ENCODE measurements around the gene AMTN.
"Not testable (repeated sequence)": the region's sequence is repeated elsewhere in the genome, so short reads cannot be mapped to it uniquely, and the experiment has no call there.

Gene AMTN

GRCh38 chr4:70518269-70518668 is at the start of gene AMTN:
TSS of gene AMTN (plus strand) at chr4:70518569. CDS start at chr4:70518778, 209 bp downstream.
- Histone ChIP-seq H3K4me1 (ENCODE audit: insufficient read depth, low read length) (no peaks in the 10 kb centered on the region), H3K36me3 (ENCODE audit: insufficient read depth, low read length) (no peaks in the 10 kb centered on the region), H3K9ac (ENCODE audit: low read depth, low read length) (no peak within 1 kb of the TSS), H3K9me3 (ENCODE audit: control insufficient read depth, insufficient read depth, low read length) (no peaks in the 10 kb centered on the region)

- Histone ChIP-seq H3K9me3 (ENCODE audit: control insufficient read depth, insufficient read depth, low read length) (no peaks in the 10 kb centered on the region), H3K36me3 (ENCODE audit: insufficient read depth, low read length) (no peaks in the 10 kb centered on the region), H3K9ac (ENCODE audit: low read depth, low read length) (no peak within 1 kb of the TSS), H3K4me1 (ENCODE audit: insufficient read depth, low read length) (no peaks in the 10 kb centered on the region)
Observed at GRCh38 chr4:70471897-70472296, 46.5 kb upstream of the AMTN start, which contains the start of gene MUC7. TSS of gene MUC7 (plus strand) at chr4:70472197. CDS start at chr4:70474022, 1,825 bp downstream.

GRCh38 chr4:70473679-70474078 is 44.7 kb upstream of the AMTN start:
- Histone ChIP-seq H3K36me3 (ENCODE audit: insufficient read depth, low read length) (no peaks in the 10 kb centered on the region), H3K4me1 (ENCODE audit: insufficient read depth, low read length) (no peaks in the 10 kb centered on the region), H3K9ac (ENCODE audit: low read depth, low read length) (no peak overlapping the region), H3K9me3 (ENCODE audit: control insufficient read depth, insufficient read depth, low read length) (no peaks in the 10 kb centered on the region)

- Histone ChIP-seq H3K9me3 (ENCODE audit: control insufficient read depth, insufficient read depth, low read length) (no peaks in the 10 kb centered on the region), H3K9ac (ENCODE audit: low read depth, low read length) (no peak overlapping the region), H3K4me1 (ENCODE audit: insufficient read depth, low read length) (no peaks in the 10 kb centered on the region), H3K36me3 (ENCODE audit: insufficient read depth, low read length) (no peaks in the 10 kb centered on the region)
Observed at GRCh38 chr4:70488748-70489147, 29.6 kb upstream of the AMTN start.

- Histone ChIP-seq H3K9me3 (ENCODE audit: control insufficient read depth, insufficient read depth, low read length) (no peaks in the 10 kb centered on the region), H3K4me1 (ENCODE audit: insufficient read depth, low read length) (no peaks in the 10 kb centered on the region), H3K9ac (ENCODE audit: low read depth, low read length) (no peak overlapping the region), H3K36me3 (ENCODE audit: insufficient read depth, low read length) (no peaks in the 10 kb centered on the region)
Observed at GRCh38 chr4:70496231-70496630, 22.1 kb upstream of the AMTN start.

GRCh38 chr4:70501838-70502237 is 16.5 kb upstream of the AMTN start:
- H3K4me1 ChIP-seq (ENCODE audit: insufficient read depth, low read length); H3K36me3 ChIP-seq (ENCODE audit: insufficient read depth, low read length); H3K9ac ChIP-seq (ENCODE audit: low read depth, low read length); H3K9me3 ChIP-seq (ENCODE audit: control insufficient read depth, insufficient read depth, low read length): not testable (repeated sequence)

- Histone ChIP-seq H3K4me1 (ENCODE audit: insufficient read depth, low read length) (no peaks in the 10 kb centered on the region), H3K36me3 (ENCODE audit: insufficient read depth, low read length) (no peaks in the 10 kb centered on the region), H3K9ac (ENCODE audit: low read depth, low read length) (no peak overlapping the region), H3K9me3 (ENCODE audit: control insufficient read depth, insufficient read depth, low read length) (no peaks in the 10 kb centered on the region)
Observed at GRCh38 chr4:70504733-70505132, 13.6 kb upstream of the AMTN start.

GRCh38 chr4:70505151-70505748 is 13.1 kb upstream of the AMTN start:
- Histone ChIP-seq H3K9ac (ENCODE audit: low read depth, low read length) (no peak overlapping the region), H3K9me3 (ENCODE audit: control insufficient read depth, insufficient read depth, low read length) (no peaks in the 10 kb centered on the region), H3K4me1 (ENCODE audit: insufficient read depth, low read length) (no peaks in the 10 kb centered on the region), H3K36me3 (ENCODE audit: insufficient read depth, low read length) (no peaks in the 10 kb centered on the region)

GRCh38 chr4:70508801-70509200 is 9.6 kb upstream of the AMTN start:
- Histone ChIP-seq H3K9me3 (ENCODE audit: control insufficient read depth, insufficient read depth, low read length) (no peaks in the 10 kb centered on the region), H3K36me3 (ENCODE audit: insufficient read depth, low read length) (no peaks in the 10 kb centered on the region), H3K4me1 (ENCODE audit: insufficient read depth, low read length) (no peaks in the 10 kb centered on the region)

GRCh38 chr4:70511365-70511764 is 7.0 kb upstream of the AMTN start:
- no peaks in the 10 kb centered on the region for H3K4me1 ChIP-seq (ENCODE audit: insufficient read depth, low read length)
- no peak overlapping the region for H3K9ac ChIP-seq (ENCODE audit: low read depth, low read length)

More at GRCh38 chr4:70508801-70509200, 9.6 kb upstream of the AMTN start:
- no peak overlapping the region for H3K9ac ChIP-seq (ENCODE audit: low read depth, low read length)

GRCh38 chr4:70515367-70516250 is 2.8 kb upstream of the AMTN start:
- H3K9me3 ChIP-seq (ENCODE audit: control insufficient read depth, insufficient read depth, low read length): no peaks in the 10 kb centered on the region
- no peaks in the 10 kb centered on the region for H3K36me3 ChIP-seq (ENCODE audit: insufficient read depth, low read length)
- no peak overlapping the region for H3K9ac ChIP-seq (ENCODE audit: low read depth, low read length)
- no peaks in the 10 kb centered on the region for H3K4me1 ChIP-seq (ENCODE audit: insufficient read depth, low read length)

More at GRCh38 chr4:70511365-70511764, 7.0 kb upstream of the AMTN start:
- H3K36me3 ChIP-seq (ENCODE audit: insufficient read depth, low read length): no peaks in the 10 kb centered on the region
- no peaks in the 10 kb centered on the region for H3K9me3 ChIP-seq (ENCODE audit: control insufficient read depth, insufficient read depth, low read length)

- H3K9me3 ChIP-seq (ENCODE audit: control insufficient read depth, insufficient read depth, low read length): no peaks in the 10 kb centered on the region
- H3K36me3 ChIP-seq (ENCODE audit: insufficient read depth, low read length): no peaks in the 10 kb centered on the region
- no peaks in the 10 kb centered on the region for H3K4me1 ChIP-seq (ENCODE audit: insufficient read depth, low read length)
- no peak overlapping the region for H3K9ac ChIP-seq (ENCODE audit: low read depth, low read length)
Observed at GRCh38 chr4:70518716-70519115, 347 bp downstream of the AMTN start.

- Histone ChIP-seq H3K9ac (ENCODE audit: low read depth, low read length) (no peak overlapping the region), H3K36me3 (ENCODE audit: insufficient read depth, low read length) (no peaks in the 10 kb centered on the region), H3K4me1 (ENCODE audit: insufficient read depth, low read length) (no peaks in the 10 kb centered on the region), H3K9me3 (ENCODE audit: control insufficient read depth, insufficient read depth, low read length) (no peaks in the 10 kb centered on the region)
Observed at GRCh38 chr4:70522626-70523025, 4.3 kb downstream of the AMTN start.

GRCh38 chr4:70530997-70531396 is 12.6 kb downstream of the AMTN start:
- Histone ChIP-seq H3K4me1 (ENCODE audit: insufficient read depth, low read length) (no peaks in the 10 kb centered on the region), H3K9me3 (ENCODE audit: control insufficient read depth, insufficient read depth, low read length) (no peaks in the 10 kb centered on the region), H3K9ac (ENCODE audit: low read depth, low read length) (no peak overlapping the region), H3K36me3 (ENCODE audit: insufficient read depth, low read length) (no peaks in the 10 kb centered on the region)

GRCh38 chr4:70531981-70532380 is 13.6 kb downstream of the AMTN start:
- Histone ChIP-seq H3K36me3 (ENCODE audit: insufficient read depth, low read length) (no peaks in the 10 kb centered on the region), H3K9me3 (ENCODE audit: control insufficient read depth, insufficient read depth, low read length) (no peaks in the 10 kb centered on the region), H3K9ac (ENCODE audit: low read depth, low read length) (no peak overlapping the region), H3K4me1 (ENCODE audit: insufficient read depth, low read length) (no peaks in the 10 kb centered on the region)

Data from ES-I3 (cell line).